ENCODE results near the gene HFM1. TPM values are rescaled to one million over a fixed set of nuclear protein-coding genes. Genes with fewer than 3 reads are reported as not detected.

HFM1 gene
- total RNA-seq, 1 donor from 2014 or later: 0.35 TPM

DNA sequence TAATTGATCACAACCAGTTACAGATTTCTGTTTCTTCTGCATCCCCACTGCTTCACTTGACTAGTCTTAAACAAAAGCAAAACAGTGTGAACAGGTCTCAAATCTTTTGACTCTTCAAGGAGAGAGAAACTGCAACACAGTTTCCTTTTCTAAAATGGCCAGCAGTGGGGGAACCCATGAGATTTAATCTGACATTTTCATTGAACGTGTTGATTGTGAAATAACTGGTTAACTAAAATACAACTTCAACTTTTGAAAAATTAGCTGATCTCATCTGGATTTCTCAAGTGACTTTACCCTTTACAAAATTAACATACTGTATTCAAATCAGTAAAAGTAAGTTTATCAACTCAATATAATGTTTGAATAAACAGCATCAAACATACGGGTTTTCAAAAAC, 143.0 kb downstream of the HFM1 start:
- no peak for DNase-seq (ENCODE audit: low spot score)
- no peak for ATAC-seq

DNA sequence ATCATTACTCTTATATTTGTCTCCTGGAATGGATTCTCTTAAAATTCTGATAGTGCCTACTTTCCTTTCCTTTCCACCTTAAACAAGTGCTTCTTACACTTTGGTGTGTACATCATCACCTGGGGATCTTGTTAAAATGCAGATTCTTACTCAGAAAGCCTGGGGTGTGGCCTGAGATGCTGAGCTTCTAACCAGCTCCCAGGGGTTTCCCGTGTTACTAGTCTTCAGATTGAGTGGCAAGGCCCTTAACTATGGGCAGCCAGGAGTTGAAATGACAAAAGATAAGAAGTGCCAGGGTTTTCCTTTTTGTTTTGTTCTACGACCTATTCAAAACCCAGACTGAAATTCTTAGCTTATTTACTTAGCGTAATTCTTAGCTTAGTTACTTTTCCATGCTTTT, 159.2 kb downstream of the HFM1 start:
- ATAC-seq: no peak

GRCh38 chr1:91244737-91245136, 159.9 kb downstream of the HFM1 start:
- DNase-seq (ENCODE audit: low spot score) (no peak), ATAC-seq (no peak)

More for the DNA sequence above, 159.2 kb downstream of the HFM1 start:
- DNase-seq (ENCODE audit: low spot score): no peak

DNA sequence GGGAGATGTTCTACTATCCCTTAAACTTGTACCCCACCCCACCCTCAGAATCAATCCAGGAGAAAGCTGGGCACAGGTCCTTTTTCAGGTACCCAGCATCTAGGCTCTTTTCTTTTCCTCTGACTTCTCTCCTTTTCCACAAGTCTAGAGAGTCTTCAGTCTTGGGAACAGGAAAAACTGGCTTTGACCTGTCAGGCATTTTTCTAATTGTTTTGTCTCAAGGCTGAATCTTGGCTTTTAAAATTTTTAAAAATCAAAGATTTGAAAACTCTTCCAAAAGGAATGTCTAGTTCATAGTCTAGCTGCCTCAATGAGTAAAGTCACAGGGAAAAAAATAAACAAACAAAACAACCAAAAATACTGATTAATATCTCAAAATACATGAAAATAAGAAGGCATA, 161.5 kb downstream of the HFM1 start:
- DNase-seq (ENCODE audit: low spot score): no peak
- ATAC-seq: no peak

GRCh38 chr1:91234181-91234580, 170.5 kb downstream of the HFM1 start:
- no peak for DNase-seq (ENCODE audit: low spot score)

GRCh38 chr1:91226741-91227140, 177.9 kb downstream of the HFM1 start:
- DNase-seq (ENCODE audit: low spot score): no peak
- no peak for ATAC-seq

More at GRCh38 chr1:91234181-91234580, 170.5 kb downstream of the HFM1 start:
- ATAC-seq: no peak

GRCh38 chr1:91224878-91225277, 179.8 kb downstream of the HFM1 start:
- DNase-seq (ENCODE audit: low spot score) (no peak), ATAC-seq (peak; percentile 65)

GRCh38 chr1:91221017-91221416, 183.6 kb downstream of the HFM1 start:
- ATAC-seq: no peak
- no peak for DNase-seq (ENCODE audit: low spot score)

- DNase-seq (ENCODE audit: low spot score) (no peak), ATAC-seq (no peak)
These were observed 186.7 kb downstream of the HFM1 start for GRCh38 chr1:91217911-91218310.

Other genes with a start within 250 kb of the HFM1 start
- gene CDC7, start 96.0 kb upstream of the HFM1 start, total RNA-seq: 0.45 TPM

All from left lobe of liver (tissue), 2 donors.